ENCODE data around the gene CELSR2. TPM values are rescaled to one million over a fixed set of nuclear protein-coding genes. Genes with fewer than 3 reads are reported as not detected.
A peak's percentile ranks its signal among the peaks of the same experiment; 100 is the strongest.

The CELSR2 gene
- polyA plus RNA-seq, 3 donors = 0.03 to 0.97 (median 0.04) TPM

- Histone ChIP-seq H3K36me3 (replicated peaks in 1 of 2; ENCODE audit: control insufficient read depth in 1 of 2, insufficient read depth in 2 of 2, low read length in 2 of 2) (peaks cover 24 to 48% of the 10 kb centered on the region in 2 donors), H3K9me3 (replicated peaks in 1 of 2; ENCODE audit: control insufficient read depth in 1 of 2, insufficient read depth in 1 of 2, low read length in 2 of 2) (no peaks in the 10 kb centered on the region), H3K79me2 (ENCODE audit: insufficient read depth, low read length) (no peaks in the 10 kb centered on the region), H3K4me1 (ENCODE audit: control insufficient read depth in 1 of 2, insufficient read depth in 2 of 2, low read length in 2 of 2) (peaks cover 29 to 37% of the 10 kb centered on the region in 2 donors), H2AFZ (ENCODE audit: insufficient read depth, low read depth, low read length, poor library complexity, severe bottlenecking) (no peak overlapping the region), H4K20me1 (ENCODE audit: insufficient read depth, low read length) (no peaks in the 10 kb centered on the region), H3K27me3 (ENCODE audit: control insufficient read depth in 2 of 2, insufficient read depth in 2 of 2, low read length in 2 of 2) (no peaks in the 10 kb centered on the region), H3K4me3 (replicated peaks in 1 of 3; ENCODE audit: low read depth in 2 of 3, low read length in 3 of 3) (no peak overlapping the region), H3K27ac (ENCODE audit: low read depth in 1 of 2, low read length in 2 of 2) (peak overlapping the region in 1 of 2 donors; percentile 17), H3K9ac (ENCODE audit: insufficient read depth, low read length, poor library complexity, severe bottlenecking) (no peak overlapping the region), H3K4me2 (replicated peaks; ENCODE audit: extremely low read depth, low read length, poor library complexity, severe bottlenecking) (no peak overlapping the region)
- Mint-ChIP-seq H3K27ac (peak overlapping the region in 1 of 7 donors; percentile 66), H3K4me1 (peaks cover 41% of the 10 kb centered on the region), H3K9me3 (no peaks in the 10 kb centered on the region), H3K27me3 (ENCODE audit: low read depth in 3 of 3) (peaks cover 0 to 1% (median 0%) of the 10 kb centered on the region in 3 donors), H3K4me3 (no peak overlapping the region), H3K36me3 (peaks cover 48 to 54% of the 10 kb centered on the region in 2 donors)
- no peak for DNase-seq
- intact Hi-C loops (cut with micrococcal nuclease) = no loop called here
- no CpG with 5 or more reads among the region's 2 CpGs for WGBS (ENCODE audit: insufficient coverage)
- no peak for TF ChIP-seq CTCF (IDR thresholded peaks at IDR 0.05)
These were observed 60.0 kb downstream of the CELSR2 start for GRCh38 chr1:109309347-109309746.

- no peak overlapping the region for H3K9ac ChIP-seq (ENCODE audit: insufficient read depth, low read length, poor library complexity, severe bottlenecking)
- peaks cover 35% of the 10 kb centered on the region for H3K4me1 Mint-ChIP-seq
- H3K36me3 ChIP-seq (replicated peaks in 1 of 2; ENCODE audit: control insufficient read depth in 1 of 2, insufficient read depth in 2 of 2, low read length in 2 of 2) = peaks cover 51 to 77% of the 10 kb centered on the region in 2 donors
- H3K36me3 Mint-ChIP-seq = peaks cover 74 to 83% of the 10 kb centered on the region in 2 donors
- peaks cover 0 to 8% (median 2%) of the 10 kb centered on the region in 3 donors for H3K27me3 Mint-ChIP-seq (ENCODE audit: low read depth in 3 of 3)
- H3K9me3 ChIP-seq (replicated peaks in 1 of 2; ENCODE audit: control insufficient read depth in 1 of 2, insufficient read depth in 1 of 2, low read length in 2 of 2) = no peaks in the 10 kb centered on the region
- H3K27ac ChIP-seq (ENCODE audit: low read depth in 1 of 2, low read length in 2 of 2) = no peak overlapping the region
- WGBS (ENCODE audit: insufficient coverage) = no CpG with 5 or more reads among the region's 2 CpGs
- no peak overlapping the region for H3K27ac Mint-ChIP-seq
- no peak overlapping the region for H2AFZ ChIP-seq (ENCODE audit: insufficient read depth, low read depth, low read length, poor library complexity, severe bottlenecking)
- no peak for DNase-seq
- no peaks in the 10 kb centered on the region for H4K20me1 ChIP-seq (ENCODE audit: insufficient read depth, low read length)
- intact Hi-C loops (cut with micrococcal nuclease) = no loop called here
- no peak overlapping the region for H3K4me3 Mint-ChIP-seq
- no peaks in the 10 kb centered on the region for H3K79me2 ChIP-seq (ENCODE audit: insufficient read depth, low read length)
- peaks cover 0 to 3% (median 0%) of the 10 kb centered on the region in 7 donors for H3K9me3 Mint-ChIP-seq
- H3K4me2 ChIP-seq (replicated peaks; ENCODE audit: extremely low read depth, low read length, poor library complexity, severe bottlenecking) = no peak overlapping the region
- peaks cover 20 to 30% of the 10 kb centered on the region in 2 donors for H3K4me1 ChIP-seq (ENCODE audit: control insufficient read depth in 1 of 2, insufficient read depth in 2 of 2, low read length in 2 of 2)
- H3K27me3 ChIP-seq (ENCODE audit: control insufficient read depth in 2 of 2, insufficient read depth in 2 of 2, low read length in 2 of 2) = no peaks in the 10 kb centered on the region
- TF ChIP-seq CTCF (IDR thresholded peaks at IDR 0.05) = no peak
- H3K4me3 ChIP-seq (replicated peaks in 1 of 3; ENCODE audit: low read depth in 2 of 3, low read length in 3 of 3) = no peak overlapping the region
These were observed 62.9 kb downstream of the CELSR2 start for GRCh38 chr1:109312246-109312645.

Data from CD14-positive monocyte (primary cell).